ENCODE results near the gene CYTH1.

- TF ChIP-seq GATA2 (IDR thresholded peaks at IDR 0.05; ENCODE audit: low read depth, low read length), result no peak
- TF ChIP-seq GATA3 (IDR thresholded peaks at IDR 0.05; ENCODE audit: low read depth, low read length), result no peak
Measured at GRCh38 chr17:78675316-78675616, 106.8 kb downstream of the CYTH1 start.

All from SH-SY5Y (cell line).